ENCODE data around the gene SMYD3. TPM values are rescaled to one million over a fixed set of nuclear protein-coding genes. Genes with fewer than 3 reads are reported as not detected.

Gene SMYD3
- total and polyA plus RNA-seq, 4 donors: 10.5 to 40.1 (median 32.5) TPM

- no peak overlapping the region for H3K9ac ChIP-seq (ENCODE audit: insufficient read depth in 1 of 2, low read length in 2 of 2)
- no peak for TF ChIP-seq CTCF (IDR thresholded peaks at IDR 0.05; ENCODE audit: control extremely low read depth, extremely low read depth)
- H3K27ac ChIP-seq (ENCODE audit: low read depth in 1 of 2, low read length in 1 of 2): no peak overlapping the region
- no peaks in the 10 kb centered on the region for H3K27me3 ChIP-seq (ENCODE audit: control insufficient read depth in 3 of 3, insufficient read depth in 3 of 3, low read length in 2 of 3)
- H3K36me3 ChIP-seq (ENCODE audit: control insufficient read depth in 4 of 4, insufficient read depth in 4 of 4, low read length in 4 of 4): no peaks in the 10 kb centered on the region
- no peaks in the 10 kb centered on the region for H3K9me3 ChIP-seq (ENCODE audit: control insufficient read depth in 4 of 4, insufficient read depth in 3 of 4, low read length in 3 of 4)
- ATAC-seq (ENCODE audit: insufficient read depth, low FRiP score) (peak; percentile 53), DNase-seq (peak in 2 of 3 donors; percentile 34 to 40)
- H3K4me3 ChIP-seq: no peak overlapping the region
- 73 to 85% methylated on average over 3 of the region's 3 CpGs for WGBS, 2 donors
- peaks cover 0 to 4% (median 0%) of the 10 kb centered on the region in 5 donors for H3K4me1 ChIP-seq (ENCODE audit: control insufficient read depth in 5 of 5, insufficient read depth in 5 of 5, low read length in 5 of 5)
Measured at GRCh38 chr1:245969283-245969682, 537.8 kb downstream of the SMYD3 start.

GRCh38 chr1:245968775-245969174 is 538.3 kb downstream of the SMYD3 start:
- H3K36me3 ChIP-seq (ENCODE audit: control insufficient read depth in 4 of 4, insufficient read depth in 4 of 4, low read length in 4 of 4): no peaks in the 10 kb centered on the region
- H3K9me3 ChIP-seq (ENCODE audit: control insufficient read depth in 4 of 4, insufficient read depth in 3 of 4, low read length in 3 of 4): no peaks in the 10 kb centered on the region
- H3K27me3 ChIP-seq (ENCODE audit: control insufficient read depth in 3 of 3, insufficient read depth in 3 of 3, low read length in 2 of 3): no peaks in the 10 kb centered on the region
- TF ChIP-seq CTCF (IDR thresholded peaks at IDR 0.05; ENCODE audit: control extremely low read depth, extremely low read depth): no peak
- no peak for DNase-seq
- WGBS, 2 donors: 95 to 96% methylated on average over 6 of the region's 6 CpGs
- H3K4me1 ChIP-seq (ENCODE audit: control insufficient read depth in 5 of 5, insufficient read depth in 5 of 5, low read length in 5 of 5): peaks cover 0 to 4% (median 0%) of the 10 kb centered on the region in 5 donors
- ATAC-seq (ENCODE audit: insufficient read depth, low FRiP score): no peak
- H3K9ac ChIP-seq (ENCODE audit: insufficient read depth in 1 of 2, low read length in 2 of 2): no peak overlapping the region
- H3K27ac ChIP-seq (ENCODE audit: low read depth in 1 of 2, low read length in 1 of 2): no peak overlapping the region
- H3K4me3 ChIP-seq: no peak overlapping the region

- WGBS, 2 donors: 97% methylated on average over 3 of the region's 3 CpGs
- no peak overlapping the region for H3K9ac ChIP-seq (ENCODE audit: insufficient read depth in 1 of 2, low read length in 2 of 2)
- no peaks in the 10 kb centered on the region for H3K27me3 ChIP-seq (ENCODE audit: control insufficient read depth in 3 of 3, insufficient read depth in 3 of 3, low read length in 2 of 3)
- peaks cover 0 to 4% (median 1%) of the 10 kb centered on the region in 5 donors for H3K4me1 ChIP-seq (ENCODE audit: control insufficient read depth in 5 of 5, insufficient read depth in 5 of 5, low read length in 5 of 5)
- H3K9me3 ChIP-seq (ENCODE audit: control insufficient read depth in 4 of 4, insufficient read depth in 3 of 4, low read length in 3 of 4): no peaks in the 10 kb centered on the region
- no peak for ATAC-seq (ENCODE audit: insufficient read depth, low FRiP score)
- no peak overlapping the region for H3K27ac ChIP-seq (ENCODE audit: low read depth in 1 of 2, low read length in 1 of 2)
- H3K4me3 ChIP-seq: no peak overlapping the region
- DNase-seq: no peak
- TF ChIP-seq CTCF (IDR thresholded peaks at IDR 0.05; ENCODE audit: control extremely low read depth, extremely low read depth): no peak
- H3K36me3 ChIP-seq (ENCODE audit: control insufficient read depth in 4 of 4, insufficient read depth in 4 of 4, low read length in 4 of 4): no peaks in the 10 kb centered on the region
Measured at GRCh38 chr1:245965398-245965797, 541.7 kb downstream of the SMYD3 start.

GRCh38 chr1:245963649-245964048 is 543.4 kb downstream of the SMYD3 start:
- no peak overlapping the region for H3K9ac ChIP-seq (ENCODE audit: insufficient read depth in 1 of 2, low read length in 2 of 2)
- DNase-seq: no peak
- no peak overlapping the region for H3K4me3 ChIP-seq
- H3K27ac ChIP-seq (ENCODE audit: low read depth in 1 of 2, low read length in 1 of 2): no peak overlapping the region
- no peak for TF ChIP-seq CTCF (IDR thresholded peaks at IDR 0.05; ENCODE audit: control extremely low read depth, extremely low read depth)
- H3K27me3 ChIP-seq (ENCODE audit: control insufficient read depth in 3 of 3, insufficient read depth in 3 of 3, low read length in 2 of 3): no peaks in the 10 kb centered on the region
- 96 to 98% methylated on average over 2 of the region's 2 CpGs for WGBS, 2 donors
- H3K36me3 ChIP-seq (ENCODE audit: control insufficient read depth in 4 of 4, insufficient read depth in 4 of 4, low read length in 4 of 4): no peaks in the 10 kb centered on the region
- H3K9me3 ChIP-seq (ENCODE audit: control insufficient read depth in 4 of 4, insufficient read depth in 3 of 4, low read length in 3 of 4): no peaks in the 10 kb centered on the region
- H3K4me1 ChIP-seq (ENCODE audit: control insufficient read depth in 5 of 5, insufficient read depth in 5 of 5, low read length in 5 of 5): peaks cover 0 to 1% (median 0%) of the 10 kb centered on the region in 5 donors
- no peak for ATAC-seq (ENCODE audit: insufficient read depth, low FRiP score)
